Lower lobe of right lung (tissue), 2 donors: ENCODE results near the gene AGBL1. TPM values are rescaled to one million over a fixed set of nuclear protein-coding genes. Genes with fewer than 3 reads are reported as not detected.

Experiments
- ATAC-seq, 2 donors: fragments of 200-7000 bp; cut with Tn5 transposase; one replicate each; pipeline ENCODE4 v1.9.1; 2020 to 2022; ENCODE audit warnings: mild to moderate bottlenecking in 2 of 2, moderate library complexity in 2 of 2
- DNase-seq: peaks from one replicate; pipeline ENCODE4 v3.0.0-alpha.2; 2020
- H3K27ac ChIP-seq: fragments of 200-600 bp; one replicate; pipeline ENCODE4 v1.8.0; 2022
- H3K27me3 ChIP-seq: fragments of 200-600 bp; one replicate; pipeline ENCODE4 v1.8.0; 2022; ENCODE audit warnings: low read depth
- H3K36me3 ChIP-seq: fragments of 200-600 bp; one replicate; pipeline ENCODE4 v1.8.0; 2022; ENCODE audit warnings: mild to moderate bottlenecking
- H3K4me1 ChIP-seq: fragments of 200-600 bp; one replicate; pipeline ENCODE4 v1.8.0; 2022
- H3K4me3 ChIP-seq: fragments of 200-600 bp; one replicate; pipeline ENCODE4 v1.8.0; 2022; ENCODE audit warnings: mild to moderate bottlenecking
- H3K9me3 ChIP-seq: fragments of 200-600 bp; one replicate; pipeline ENCODE4 v1.8.0; 2022
- intact Hi-C: fragments of 100-400 bp; cut with DNase I; formaldehyde crosslinking; loops from one replicate; pipeline ENCODE4 v1.11.0; 2022
- total RNA-seq: library from RNA; stranded (reverse); fragmentation: NEBNext Ultra II Directional; extraction: Animal tissue kit (Norgen Biotek cat#: 25700); gene quantifications from one replicate; pipeline ENCODE4 v1.2.1, GENCODE V29; 2021
- TF ChIP-seq, protein P1 (sequence below): fragments of 200-600 bp; IDR thresholded peaks from one replicate; pipeline ENCODE4 v1.8.0; 2022; ENCODE audit warnings: antibody characterized with exemption, mild to moderate bottlenecking
- donor health status: DM: no; HTN: yes; CAD: no; lungs with severe emphysema.

Gene AGBL1
- total RNA-seq, 1 donor from 2014 or later = 12.0 TPM

DNA sequence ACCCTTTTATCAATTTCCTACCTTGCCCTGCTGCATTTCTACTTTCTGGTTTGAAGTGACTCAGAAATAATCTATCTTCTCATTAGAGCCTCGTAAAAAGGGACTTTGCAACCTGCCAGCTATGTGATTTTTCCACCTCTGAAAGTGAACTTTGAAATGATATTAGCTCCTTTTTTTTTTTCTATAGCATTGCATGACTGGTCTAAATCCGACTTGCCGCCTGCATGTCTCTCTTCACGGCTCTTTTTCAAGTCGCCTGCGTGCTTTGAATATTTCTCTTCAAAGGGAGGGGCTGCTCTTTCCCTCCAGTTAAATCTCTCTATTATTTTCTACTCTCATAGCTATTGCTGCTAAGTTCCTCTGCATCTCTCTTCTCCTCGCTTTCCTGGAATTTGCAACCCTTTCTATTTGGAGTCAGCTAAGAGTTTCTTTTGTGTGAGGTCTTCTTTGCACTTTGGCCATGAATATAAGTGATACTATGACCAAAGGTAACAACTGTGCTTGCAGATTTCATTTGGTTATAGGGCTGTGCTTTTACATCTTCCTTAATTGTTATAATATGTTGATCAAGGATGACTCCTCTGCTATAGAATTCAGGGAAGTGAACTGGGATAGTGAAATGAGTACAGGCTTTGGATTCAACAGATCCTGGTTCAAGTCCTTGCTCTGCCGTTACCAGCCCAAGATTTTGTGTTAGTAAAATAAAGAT, 541.1 kb downstream of the AGBL1 start:
- no peaks in the 10 kb centered on the region for H3K27me3 ChIP-seq
- H3K4me1 ChIP-seq = no peaks in the 10 kb centered on the region
- H3K27ac ChIP-seq = no peak overlapping the region
- no peak overlapping the region for H3K4me3 ChIP-seq
- no peaks in the 10 kb centered on the region for H3K36me3 ChIP-seq
- no peak for ATAC-seq
- DNase-seq = no peak
- intact Hi-C loops = no loop called here
- no peaks in the 10 kb centered on the region for H3K9me3 ChIP-seq
- TF ChIP-seq, protein P1, sequence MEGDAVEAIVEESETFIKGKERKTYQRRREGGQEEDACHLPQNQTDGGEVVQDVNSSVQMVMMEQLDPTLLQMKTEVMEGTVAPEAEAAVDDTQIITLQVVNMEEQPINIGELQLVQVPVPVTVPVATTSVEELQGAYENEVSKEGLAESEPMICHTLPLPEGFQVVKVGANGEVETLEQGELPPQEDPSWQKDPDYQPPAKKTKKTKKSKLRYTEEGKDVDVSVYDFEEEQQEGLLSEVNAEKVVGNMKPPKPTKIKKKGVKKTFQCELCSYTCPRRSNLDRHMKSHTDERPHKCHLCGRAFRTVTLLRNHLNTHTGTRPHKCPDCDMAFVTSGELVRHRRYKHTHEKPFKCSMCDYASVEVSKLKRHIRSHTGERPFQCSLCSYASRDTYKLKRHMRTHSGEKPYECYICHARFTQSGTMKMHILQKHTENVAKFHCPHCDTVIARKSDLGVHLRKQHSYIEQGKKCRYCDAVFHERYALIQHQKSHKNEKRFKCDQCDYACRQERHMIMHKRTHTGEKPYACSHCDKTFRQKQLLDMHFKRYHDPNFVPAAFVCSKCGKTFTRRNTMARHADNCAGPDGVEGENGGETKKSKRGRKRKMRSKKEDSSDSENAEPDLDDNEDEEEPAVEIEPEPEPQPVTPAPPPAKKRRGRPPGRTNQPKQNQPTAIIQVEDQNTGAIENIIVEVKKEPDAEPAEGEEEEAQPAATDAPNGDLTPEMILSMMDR = no peak

DNA sequence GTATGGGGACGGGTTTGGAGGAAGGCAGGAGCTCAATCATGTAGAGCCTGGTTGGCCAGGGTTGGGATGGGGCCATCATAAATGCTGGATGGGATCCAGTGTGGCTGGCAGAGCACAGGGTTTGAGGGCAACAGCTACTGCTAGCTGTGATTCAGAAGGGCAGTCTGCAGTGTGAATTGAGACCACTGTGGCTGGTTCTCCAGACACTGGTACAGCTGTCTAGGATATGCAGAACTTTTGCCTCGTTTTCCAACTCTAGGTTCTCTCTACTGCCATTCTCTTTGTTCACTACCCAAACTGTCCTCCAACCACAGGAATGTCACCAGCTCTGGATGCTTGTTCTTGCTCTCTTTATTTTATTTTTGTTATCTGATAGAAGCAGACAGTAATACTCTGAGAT, 543.6 kb downstream of the AGBL1 start:
- intact Hi-C loops = no loop called here
- Histone ChIP-seq H3K9me3 (no peaks in the 10 kb centered on the region), H3K4me3 (no peak overlapping the region), H3K36me3 (no peaks in the 10 kb centered on the region), H3K27me3 (no peaks in the 10 kb centered on the region), H3K4me1 (no peaks in the 10 kb centered on the region), H3K27ac (no peak overlapping the region)
- TF ChIP-seq, protein P1 = no peak
- ATAC-seq (no peak), DNase-seq (no peak)

DNA sequence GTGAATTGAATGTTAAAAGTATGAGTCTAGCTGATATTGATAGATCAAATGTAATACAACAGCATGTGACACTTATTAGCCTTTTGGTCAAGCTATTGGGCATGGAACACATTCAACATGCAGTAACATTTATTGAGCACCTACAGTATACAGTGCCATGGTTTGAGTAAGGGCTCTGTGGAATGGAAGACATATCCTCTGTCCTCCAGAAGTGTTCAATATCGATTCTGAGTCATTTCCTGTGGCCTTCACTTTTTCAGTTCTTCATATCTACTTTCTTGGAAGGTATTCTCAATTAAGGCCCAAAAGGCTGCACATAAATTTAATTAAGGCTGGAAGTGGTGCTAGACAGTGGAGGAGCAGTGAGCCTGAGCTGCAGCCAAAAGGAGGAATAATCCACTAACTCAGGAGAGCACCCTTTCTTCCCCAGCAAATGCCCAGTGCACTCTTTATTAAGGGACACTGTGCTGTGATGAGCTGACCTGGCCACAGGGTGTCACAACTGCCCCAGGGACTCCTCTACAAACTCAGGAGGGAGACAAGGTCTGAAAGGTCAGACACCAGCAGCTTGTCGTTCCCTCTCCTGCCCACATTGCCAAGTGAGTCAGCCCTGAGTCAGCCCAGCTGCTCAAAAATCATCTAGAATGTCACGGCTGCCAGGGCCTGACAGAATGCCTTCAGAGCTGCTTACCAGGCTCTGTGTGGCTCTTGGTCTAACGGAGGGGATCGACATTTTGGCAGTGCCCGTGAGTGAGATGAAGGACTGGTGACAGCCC, 544.8 kb downstream of the AGBL1 start:
- DNase-seq (peak; percentile 45), ATAC-seq (peak; percentile 73 to 83)
- intact Hi-C loops = no loop called here

DNA sequence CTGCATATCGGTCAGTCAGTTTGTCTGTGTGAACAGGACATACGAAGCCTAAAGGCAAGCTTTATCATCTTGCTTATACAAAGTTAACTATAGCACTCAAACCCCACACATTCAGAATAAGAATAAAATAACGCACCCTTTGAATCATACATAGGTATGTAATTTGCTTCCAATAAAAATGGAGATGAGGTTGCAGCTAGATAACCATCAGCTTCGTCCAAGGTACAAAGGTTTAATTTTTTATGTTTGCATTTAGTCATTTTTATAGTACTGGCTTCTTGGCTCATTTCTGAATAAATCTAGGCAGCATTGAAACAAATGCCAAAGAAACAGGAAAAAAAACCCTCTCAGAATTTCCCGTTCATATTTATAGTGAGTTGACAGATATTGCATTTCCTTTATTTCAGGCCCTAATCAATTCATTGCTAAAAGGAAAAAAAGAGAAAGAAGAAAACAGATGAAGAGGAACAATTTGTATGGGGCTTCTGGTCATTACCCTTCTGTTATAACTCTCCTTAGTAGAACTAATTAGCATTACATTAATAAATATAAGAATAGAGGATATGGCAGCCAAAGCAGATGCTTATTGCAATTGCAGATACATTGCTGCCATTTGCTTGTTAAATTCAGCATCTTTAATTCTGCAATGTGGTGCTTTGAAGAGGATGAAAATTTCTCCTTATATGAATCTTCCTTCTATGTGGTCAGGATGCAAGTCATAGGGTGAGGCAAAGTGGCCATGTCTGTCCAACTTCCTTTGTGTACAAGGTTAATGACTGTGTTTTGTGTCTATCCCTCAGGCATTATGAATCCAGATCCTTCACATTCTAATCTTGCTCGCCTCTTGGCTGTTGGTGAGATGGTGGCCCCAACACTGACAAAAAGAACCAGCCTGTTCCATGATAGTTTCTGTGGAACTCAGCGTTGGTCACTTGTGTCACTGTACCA, 550.0 kb downstream of the AGBL1 start:
- Histone ChIP-seq H3K9me3 (no peaks in the 10 kb centered on the region), H3K4me1 (no peaks in the 10 kb centered on the region), H3K36me3 (no peaks in the 10 kb centered on the region), H3K27me3 (no peaks in the 10 kb centered on the region), H3K27ac (no peak overlapping the region), H3K4me3 (no peak overlapping the region)
- TF ChIP-seq, protein P1 = no peak
- intact Hi-C loops = no loop called here
- DNase-seq (no peak), ATAC-seq (no peak)

More for the DNA sequence above, 544.8 kb downstream of the AGBL1 start:
- TF ChIP-seq, protein P1 = peak; percentile 31
- no peaks in the 10 kb centered on the region for H3K4me1 ChIP-seq
- H3K27me3 ChIP-seq = no peaks in the 10 kb centered on the region
- H3K36me3 ChIP-seq = no peaks in the 10 kb centered on the region
- H3K4me3 ChIP-seq = no peak overlapping the region
- H3K27ac ChIP-seq = no peak overlapping the region
- no peaks in the 10 kb centered on the region for H3K9me3 ChIP-seq

DNA sequence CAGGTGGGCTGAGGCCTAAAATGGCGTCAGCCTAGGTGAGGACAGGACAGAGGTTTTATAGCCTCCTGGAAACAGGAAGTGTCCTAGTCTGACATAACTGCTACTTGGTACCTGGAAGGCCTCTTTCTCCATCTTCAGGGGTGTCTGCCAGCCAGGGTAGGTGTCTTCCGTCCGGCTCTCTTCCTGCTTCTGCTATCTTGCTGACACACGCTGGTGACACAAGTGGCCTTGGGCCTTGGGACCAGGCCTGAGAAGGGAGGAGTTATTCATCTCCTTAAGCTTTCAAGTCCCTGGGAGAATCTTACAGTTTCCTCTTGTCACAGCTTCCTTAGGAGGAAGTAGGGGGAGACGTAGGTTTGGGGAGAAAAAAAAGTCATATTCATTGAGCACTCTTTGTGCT, 551.3 kb downstream of the AGBL1 start:
- no peak for ATAC-seq
- Histone ChIP-seq H3K4me3 (no peak overlapping the region), H3K36me3 (no peaks in the 10 kb centered on the region)

More for the DNA sequence above, 551.3 kb downstream of the AGBL1 start:
- no peak for DNase-seq
- H3K4me1 ChIP-seq = no peaks in the 10 kb centered on the region
- H3K27me3 ChIP-seq = no peaks in the 10 kb centered on the region
- H3K27ac ChIP-seq = no peak overlapping the region
- TF ChIP-seq, protein P1 = no peak
- no peaks in the 10 kb centered on the region for H3K9me3 ChIP-seq
- intact Hi-C loops = no loop called here
